ENCODE results near the gene AGPAT4.

GRCh38 chr6:161153725-161154124 is 120.1 kb downstream of the AGPAT4 start:
- no peak for TF ChIP-seq EZH2 (IDR thresholded peaks at IDR 0.05; ENCODE audit: low read depth)
- TF ChIP-seq, protein P1, sequence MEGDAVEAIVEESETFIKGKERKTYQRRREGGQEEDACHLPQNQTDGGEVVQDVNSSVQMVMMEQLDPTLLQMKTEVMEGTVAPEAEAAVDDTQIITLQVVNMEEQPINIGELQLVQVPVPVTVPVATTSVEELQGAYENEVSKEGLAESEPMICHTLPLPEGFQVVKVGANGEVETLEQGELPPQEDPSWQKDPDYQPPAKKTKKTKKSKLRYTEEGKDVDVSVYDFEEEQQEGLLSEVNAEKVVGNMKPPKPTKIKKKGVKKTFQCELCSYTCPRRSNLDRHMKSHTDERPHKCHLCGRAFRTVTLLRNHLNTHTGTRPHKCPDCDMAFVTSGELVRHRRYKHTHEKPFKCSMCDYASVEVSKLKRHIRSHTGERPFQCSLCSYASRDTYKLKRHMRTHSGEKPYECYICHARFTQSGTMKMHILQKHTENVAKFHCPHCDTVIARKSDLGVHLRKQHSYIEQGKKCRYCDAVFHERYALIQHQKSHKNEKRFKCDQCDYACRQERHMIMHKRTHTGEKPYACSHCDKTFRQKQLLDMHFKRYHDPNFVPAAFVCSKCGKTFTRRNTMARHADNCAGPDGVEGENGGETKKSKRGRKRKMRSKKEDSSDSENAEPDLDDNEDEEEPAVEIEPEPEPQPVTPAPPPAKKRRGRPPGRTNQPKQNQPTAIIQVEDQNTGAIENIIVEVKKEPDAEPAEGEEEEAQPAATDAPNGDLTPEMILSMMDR (conservative IDR thresholded peaks at IDR 0.05): no peak
